PC-3 (cell line): ENCODE data around the gene PRKAB2. TPM values are rescaled to one million over a fixed set of nuclear protein-coding genes. Genes with fewer than 3 reads are reported as not detected.
"Not testable (repeated sequence)": the region's sequence is repeated elsewhere in the genome, so short reads cannot be mapped to it uniquely, and the experiment has no call there.

Source experiments
- ATAC-seq: fragments of 200-7000 bp; cut with Tn5 transposase; 2 replicates; pipeline ENCODE4 v1.9.1; 2020; ENCODE audit warnings: mild to moderate bottlenecking, moderate library complexity
- BruUV-seq: library from RNA; stranded (reverse); fragments of 400-500 nt; replicated peaks from 2 replicates; lab custom pipeline; 2021; lab: Mats Ljungman, UMichigan
- CTCF ChIA-PET: fragments of 300-600 bp; sonication (Branson Sonifier 250); formaldehyde crosslinking; loops from one replicate; lab custom pipeline; 2022; ENCODE audit warnings: antibody characterized with exemption; lab: Charles Lee
- POLR2A ChIA-PET: fragments of 300-600 bp; sonication (Branson Sonifier 250); formaldehyde crosslinking; loops from one replicate; lab custom pipeline; 2022; ENCODE audit warnings: antibody characterized with exemption; ENCODE audit not compliant: unreplicated experiment; lab: Charles Lee
- DNase-seq: peaks from one replicate; pipeline ENCODE4 v3.0.0-alpha.2; 2015
- H2AFZ ChIP-seq: fragments of 300-600 bp; sonication (generic); 2 replicates; pipeline ENCODE4 v1.6.0; 2016; ENCODE audit warnings: antibody characterized with exemption, low read length
- H3F3A ChIP-seq: fragments of 300-600 bp; sonication (generic); one replicate; pipeline ENCODE4 v1.6.0; 2017; ENCODE audit warnings: antibody characterized with exemption, low read length, control low read depth, mild to moderate bottlenecking; ENCODE audit not compliant: unreplicated experiment
- H3K27ac ChIP-seq: fragments of 300-600 bp; sonication (generic); 2 replicates; pipeline ENCODE4 v1.5.1; 2016; ENCODE audit warnings: mild to moderate bottlenecking, low read length
- H3K27me3 ChIP-seq: fragments of 300-600 bp; sonication (generic); 2 replicates; pipeline ENCODE4 v1.6.1; 2016; ENCODE audit warnings: low read length, mixed read lengths
- H3K36me3 ChIP-seq: fragments of 300-600 bp; sonication (generic); 2 replicates; pipeline ENCODE4 v1.6.1; 2016; ENCODE audit warnings: low read depth, mixed run types, low read length, mixed read lengths
- H3K4me1 ChIP-seq: fragments of 300-600 bp; sonication (generic); 2 replicates; pipeline ENCODE4 v1.5.1; 2016; ENCODE audit warnings: low read length; ENCODE audit not compliant: insufficient read depth
- H3K4me2 ChIP-seq: fragments of 300-600 bp; sonication (generic); 2 replicates; pipeline ENCODE4 v1.6.0; 2016; ENCODE audit warnings: low read length
- H3K4me3 ChIP-seq: fragments of 300-600 bp; sonication (generic); 2 replicates; pipeline ENCODE4 v1.5.1; 2016; ENCODE audit warnings: mild to moderate bottlenecking, low read length, mixed read lengths
- H3K79me2 ChIP-seq: fragments of 300-600 bp; sonication (generic); 2 replicates; pipeline ENCODE4 v1.6.1; 2017; ENCODE audit warnings: low read length, mixed read lengths
- H3K9ac ChIP-seq: fragments of 300-600 bp; sonication (generic); 2 replicates; pipeline ENCODE4 v1.6.0; 2016; ENCODE audit warnings: mild to moderate bottlenecking, low read length
- H3K9me2 ChIP-seq: fragments of 300-600 bp; sonication (generic); replicated peaks from 2 replicates; pipeline ENCODE4 v1.6.1; 2016; ENCODE audit warnings: mixed run types, low read length, mixed read lengths
- H3K9me3 ChIP-seq: fragments of 300-600 bp; sonication (generic); 2 replicates; pipeline ENCODE4 v1.6.1; 2016; ENCODE audit warnings: low read length, mixed read lengths
- H4K20me1 ChIP-seq: fragments of 300-600 bp; sonication (generic); 2 replicates; pipeline ENCODE4 v1.6.1; 2016; ENCODE audit warnings: low read length, mixed read lengths
- EZH2 ChIP-seq: fragments of 300-600 bp; sonication (generic); IDR thresholded peaks from one replicate; pipeline ENCODE4 v1.6.1; 2017; ENCODE audit warnings: antibody characterized with exemption, mild to moderate bottlenecking, low read length; ENCODE audit not compliant: unreplicated experiment
- EZH2phosphoT487 ChIP-seq: fragments of 300-600 bp; sonication (generic); IDR thresholded peaks from 2 replicates; pipeline ENCODE4 v1.6.1; 2018; ENCODE audit warnings: mild to moderate bottlenecking, antibody characterized with exemption, low read length, borderline replicate concordance
- intact Hi-C: fragments of 100-400 bp; cut with micrococcal nuclease; formaldehyde crosslinking; loops from 2 replicates; pipeline ENCODE4 v1.9.0; 2023
- total RNA-seq: library from RNA; depleted of rRNA; stranded (reverse); fragments of >200 nt; gene quantifications from 2 replicates; pipeline ENCODE4 v1.2.3, GENCODE V29; 2014
- TF ChIP-seq, protein P1 (sequence below): fragments of 300-600 bp; sonication (generic); conservative IDR thresholded peaks from 2 replicates; pipeline ENCODE4 v1.5.1; 2017; ENCODE audit warnings: antibody characterized with exemption, low read depth, mild to moderate bottlenecking, low read length

PRKAB2 gene
- total RNA-seq, 1 experiment from 2014 or later = 16.0 TPM

DNA sequence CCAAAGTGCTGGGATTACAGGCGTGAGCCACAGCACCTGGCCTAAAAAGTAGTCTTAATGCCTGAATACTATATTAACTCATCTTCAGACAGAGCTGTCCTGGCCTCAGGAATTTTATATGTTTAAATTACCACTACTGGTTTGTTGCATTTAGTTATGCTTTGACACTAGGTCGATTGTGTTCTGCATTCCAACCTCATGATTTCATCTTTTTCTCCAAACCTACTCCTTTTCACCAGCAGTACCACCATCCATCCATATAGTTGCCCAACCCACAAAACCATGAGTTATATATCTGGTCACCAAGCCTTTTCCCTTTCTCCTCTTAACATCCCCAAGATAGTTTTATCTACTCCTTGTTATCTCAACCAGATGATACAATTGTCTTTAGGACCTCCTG lies 30.3 kb upstream of the PRKAB2 start:
- CTCF ChIA-PET = no interaction called here
- ATAC-seq = peak; percentile 46; the same call in 1 of the 2 replicates

DNA sequence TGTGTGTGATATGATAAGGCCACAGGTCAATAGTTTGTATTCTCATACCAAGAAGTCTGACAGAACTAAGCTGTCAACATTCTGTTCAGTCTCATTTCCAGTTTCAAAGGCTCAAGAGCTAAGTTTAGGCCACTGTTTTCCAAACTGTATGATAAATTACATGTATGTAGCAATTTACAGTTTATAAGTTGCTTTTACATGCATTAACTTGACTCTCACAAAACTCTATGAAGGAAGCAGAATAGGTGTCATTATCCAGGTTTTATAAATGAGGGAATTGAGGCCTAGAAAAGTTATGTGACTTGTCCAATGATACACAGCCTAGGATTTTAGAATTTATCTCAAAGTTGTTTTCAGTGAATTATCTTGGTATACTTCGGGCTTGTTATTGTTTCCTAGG lies 29.5 kb upstream of the PRKAB2 start:
- no peaks in the 10 kb centered on the region for H4K20me1 ChIP-seq
- H3K36me3 ChIP-seq = no peaks in the 10 kb centered on the region
- no peaks in the 10 kb centered on the region for H3K27me3 ChIP-seq
- H3K4me3 ChIP-seq = no peak overlapping the region
- H3F3A ChIP-seq = no peaks in the 10 kb centered on the region
- ChIA-PET POLR2A (no interaction called here), CTCF (no interaction called here)
- H3K4me2 ChIP-seq = no peak overlapping the region
- H3K9ac ChIP-seq = no peak overlapping the region
- TF ChIP-seq EZH2phosphoT487 = no peak
- TF ChIP-seq, protein P1, sequence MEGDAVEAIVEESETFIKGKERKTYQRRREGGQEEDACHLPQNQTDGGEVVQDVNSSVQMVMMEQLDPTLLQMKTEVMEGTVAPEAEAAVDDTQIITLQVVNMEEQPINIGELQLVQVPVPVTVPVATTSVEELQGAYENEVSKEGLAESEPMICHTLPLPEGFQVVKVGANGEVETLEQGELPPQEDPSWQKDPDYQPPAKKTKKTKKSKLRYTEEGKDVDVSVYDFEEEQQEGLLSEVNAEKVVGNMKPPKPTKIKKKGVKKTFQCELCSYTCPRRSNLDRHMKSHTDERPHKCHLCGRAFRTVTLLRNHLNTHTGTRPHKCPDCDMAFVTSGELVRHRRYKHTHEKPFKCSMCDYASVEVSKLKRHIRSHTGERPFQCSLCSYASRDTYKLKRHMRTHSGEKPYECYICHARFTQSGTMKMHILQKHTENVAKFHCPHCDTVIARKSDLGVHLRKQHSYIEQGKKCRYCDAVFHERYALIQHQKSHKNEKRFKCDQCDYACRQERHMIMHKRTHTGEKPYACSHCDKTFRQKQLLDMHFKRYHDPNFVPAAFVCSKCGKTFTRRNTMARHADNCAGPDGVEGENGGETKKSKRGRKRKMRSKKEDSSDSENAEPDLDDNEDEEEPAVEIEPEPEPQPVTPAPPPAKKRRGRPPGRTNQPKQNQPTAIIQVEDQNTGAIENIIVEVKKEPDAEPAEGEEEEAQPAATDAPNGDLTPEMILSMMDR = no peak
- TF ChIP-seq EZH2 = no peak
- no peaks in the 10 kb centered on the region; the same call in 1 of the 2 replicates for H3K9me2 ChIP-seq
- DNase-seq (no peak), ATAC-seq (no peak)
- no peaks in the 10 kb centered on the region for H3K4me1 ChIP-seq
- no TSS peak for BruUV-seq
- no peaks in the 10 kb centered on the region for H3K79me2 ChIP-seq
- H3K9me3 ChIP-seq = no peaks in the 10 kb centered on the region
- H3K27ac ChIP-seq = no peak overlapping the region
- H2AFZ ChIP-seq = no peak overlapping the region
- intact Hi-C loops = no loop called here

More for the DNA sequence above, 30.3 kb upstream of the PRKAB2 start:
- Histone ChIP-seq H3K9me3 (no peaks in the 10 kb centered on the region), H3K4me2 (no peak overlapping the region), H3K9me2 (no peaks in the 10 kb centered on the region; the same call in 1 of the 2 replicates), H3F3A (no peaks in the 10 kb centered on the region), H2AFZ (no peak overlapping the region), H3K4me1 (no peaks in the 10 kb centered on the region), H3K36me3 (no peaks in the 10 kb centered on the region), H3K27ac (no peak overlapping the region), H4K20me1 (no peaks in the 10 kb centered on the region), H3K4me3 (no peak overlapping the region), H3K79me2 (no peaks in the 10 kb centered on the region), H3K9ac (no peak overlapping the region), H3K27me3 (no peaks in the 10 kb centered on the region)
- TF ChIP-seq, protein P1 = no peak
- TF ChIP-seq EZH2phosphoT487 (no peak), EZH2 (no peak)
- no TSS peak for BruUV-seq
- POLR2A ChIA-PET = no interaction called here
- intact Hi-C loops = no loop called here
- peak; percentile 47 for DNase-seq

DNA sequence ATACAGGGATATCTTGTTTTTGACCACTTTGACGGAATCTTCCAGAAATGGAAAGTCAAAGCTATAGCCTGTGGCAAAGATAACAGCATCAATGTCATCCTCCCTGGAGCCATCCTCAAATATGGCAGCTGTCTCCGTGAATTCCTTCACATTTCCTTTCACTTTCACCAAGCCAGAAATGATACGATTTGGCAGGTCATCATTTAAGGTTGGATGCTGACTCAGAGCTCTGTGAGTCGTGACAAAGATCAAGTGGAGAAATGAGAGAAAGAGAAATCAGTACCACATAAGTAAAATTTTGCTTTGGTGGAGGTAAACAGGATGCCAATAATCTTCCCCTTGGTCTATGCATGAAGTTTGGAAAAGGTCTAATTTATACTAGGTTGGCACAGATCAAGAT lies 29.0 kb upstream of the PRKAB2 start:
- TF ChIP-seq EZH2 (no peak), EZH2phosphoT487 (no peak)
- TF ChIP-seq, protein P1 = no peak
- Histone ChIP-seq H3K36me3 (no peaks in the 10 kb centered on the region), H3K9me2 (no peaks in the 10 kb centered on the region; the same call in 1 of the 2 replicates), H3K79me2 (no peaks in the 10 kb centered on the region), H3K9me3 (no peaks in the 10 kb centered on the region), H3K4me1 (no peaks in the 10 kb centered on the region), H3K27me3 (no peaks in the 10 kb centered on the region), H3K9ac (no peak overlapping the region), H3K4me3 (no peak overlapping the region), H3K27ac (no peak overlapping the region), H4K20me1 (no peaks in the 10 kb centered on the region), H3F3A (no peaks in the 10 kb centered on the region), H2AFZ (no peak overlapping the region), H3K4me2 (peak overlapping the region; percentile 18)
- CTCF ChIA-PET = no interaction called here
- no TSS peak for BruUV-seq
- ATAC-seq (0 out of 2 replicates have a peak, but pooled peaks have one; percentile 31), DNase-seq (peak; percentile 40)
- POLR2A ChIA-PET = no interaction called here
- intact Hi-C loops = no loop called here

DNA sequence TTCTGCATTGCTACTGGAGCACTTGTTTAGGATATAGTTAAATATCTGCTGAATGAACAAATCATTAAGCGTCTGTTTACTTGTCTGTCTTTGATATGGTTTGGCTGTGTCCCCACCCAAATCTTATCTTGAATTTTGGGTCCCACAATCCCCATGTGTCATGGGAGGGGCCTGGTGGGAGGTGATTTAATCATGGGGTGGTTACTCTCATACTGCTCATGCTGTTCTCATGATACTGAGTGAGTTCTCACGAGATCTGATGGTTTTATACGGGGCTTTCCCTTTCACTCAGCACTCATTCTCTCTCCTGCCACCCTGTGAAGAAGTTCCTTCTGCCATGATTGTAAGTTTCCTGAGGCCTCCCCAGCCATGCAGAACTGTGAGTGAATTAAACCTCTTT lies 25.1 kb upstream of the PRKAB2 start:
- H3K27ac ChIP-seq, H2AFZ ChIP-seq, H3K4me3 ChIP-seq, H3F3A ChIP-seq, H3K4me1 ChIP-seq, BruUV-seq, POLR2A ChIA-PET, intact Hi-C loops, DNase-seq, H3K79me2 ChIP-seq, H3K9me2 ChIP-seq, H3K9ac ChIP-seq, ATAC-seq, H4K20me1 ChIP-seq, H3K9me3 ChIP-seq, CTCF ChIA-PET, H3K27me3 ChIP-seq, H3K4me2 ChIP-seq, H3K36me3 ChIP-seq: not testable (repeated sequence)
